NCI-H446 treated with DMSO at 0.1 percent for 48 hours (cell line): Measurements from ENCODE around the gene MIDN.
A peak's percentile ranks its signal among the peaks of the same experiment; 100 is the strongest.

Source experiments
- DNase-seq: peaks from one replicate; lab custom pipeline; 2025; lab: John Stamatoyannopoulos, UW

The MIDN gene

GRCh38 chr19:1282588-1283206 is 34.3 kb downstream of the MIDN start:
- DNase-seq, result no peak

GRCh38 chr19:1283207-1283916 is 35.0 kb downstream of the MIDN start:
- no peak for DNase-seq

- DNase-seq, result no peak
These were observed 35.5 kb downstream of the MIDN start for GRCh38 chr19:1283917-1284292.

GRCh38 chr19:1284293-1284978 is 36.1 kb downstream of the MIDN start:
- no peak for DNase-seq

- no peak for DNase-seq
These were observed 36.8 kb downstream of the MIDN start for GRCh38 chr19:1284979-1285736.

GRCh38 chr19:1285737-1286360 is 37.5 kb downstream of the MIDN start, which contains the start of gene EFNA2:
TSS of gene EFNA2 (plus strand) at chr19:1285873. CDS start at chr19:1286169, 296 bp downstream.
- no peak for DNase-seq

GRCh38 chr19:1286487-1287353 is 38.3 kb downstream of the MIDN start:
- DNase-seq, result no peak

DNA sequence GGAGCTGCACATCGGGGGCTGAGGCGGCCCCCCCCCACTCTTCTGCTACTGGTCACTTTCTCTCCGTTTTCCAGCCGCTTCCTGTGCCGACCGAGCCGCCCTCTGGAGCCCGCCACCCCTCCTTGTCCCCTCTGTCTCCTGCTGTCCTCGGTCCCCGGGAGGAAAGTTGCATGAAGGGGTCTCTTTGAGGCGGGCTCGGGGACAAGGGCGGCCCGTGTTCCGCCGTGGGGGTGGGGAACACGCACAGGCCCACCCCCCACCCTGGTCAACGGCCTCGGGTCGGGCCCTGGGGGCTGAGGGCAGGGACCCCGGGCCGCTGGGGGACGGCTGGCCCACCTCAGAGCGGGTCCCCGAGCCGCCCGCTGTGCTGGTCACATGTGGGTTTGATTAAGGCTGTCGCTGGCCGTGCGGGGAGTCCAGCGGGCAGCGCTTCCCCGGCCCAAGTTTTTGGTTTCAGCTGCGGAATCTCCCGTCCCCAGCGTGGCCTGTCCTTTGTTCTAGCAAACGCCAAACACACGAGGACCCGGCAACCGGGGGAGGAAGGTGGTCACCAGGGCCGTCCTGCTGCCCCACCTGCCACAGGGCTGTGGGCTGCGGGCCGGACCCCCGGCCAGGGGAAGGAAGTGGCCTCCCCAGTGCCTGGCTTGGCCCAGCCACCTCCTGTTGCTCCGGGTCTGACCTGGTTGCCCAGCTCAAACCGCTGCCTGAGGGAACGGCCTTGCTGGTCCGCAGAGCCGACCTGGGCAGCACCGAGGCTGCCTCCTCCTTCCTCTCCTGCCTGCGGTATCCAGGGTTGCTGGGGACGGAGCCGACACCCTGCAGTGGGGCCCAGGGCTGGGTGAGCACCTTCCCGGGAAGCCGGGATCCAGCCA is 39.2 kb downstream of the MIDN start:
- DNase-seq, result no peak

DNA sequence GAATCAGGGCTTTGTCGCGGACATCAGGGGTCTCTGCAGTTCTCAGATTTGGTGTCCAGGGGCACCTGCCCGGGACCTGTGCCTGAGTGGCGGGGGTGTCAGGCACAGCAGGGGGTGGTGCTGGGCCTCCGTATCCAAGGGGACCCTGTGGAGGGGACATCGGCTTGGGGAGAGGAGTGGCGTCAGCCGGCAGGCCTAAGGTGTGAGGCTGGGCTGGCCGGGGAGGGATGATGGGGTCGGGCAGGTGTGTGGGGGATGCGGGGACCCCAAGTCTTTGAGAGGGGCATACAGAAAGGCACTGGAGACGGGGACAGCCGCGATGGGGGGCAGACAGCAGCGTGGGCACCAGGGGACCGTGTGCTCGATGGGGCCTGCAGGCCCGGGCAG is 39.8 kb downstream of the MIDN start:
- no peak for DNase-seq

DNA sequence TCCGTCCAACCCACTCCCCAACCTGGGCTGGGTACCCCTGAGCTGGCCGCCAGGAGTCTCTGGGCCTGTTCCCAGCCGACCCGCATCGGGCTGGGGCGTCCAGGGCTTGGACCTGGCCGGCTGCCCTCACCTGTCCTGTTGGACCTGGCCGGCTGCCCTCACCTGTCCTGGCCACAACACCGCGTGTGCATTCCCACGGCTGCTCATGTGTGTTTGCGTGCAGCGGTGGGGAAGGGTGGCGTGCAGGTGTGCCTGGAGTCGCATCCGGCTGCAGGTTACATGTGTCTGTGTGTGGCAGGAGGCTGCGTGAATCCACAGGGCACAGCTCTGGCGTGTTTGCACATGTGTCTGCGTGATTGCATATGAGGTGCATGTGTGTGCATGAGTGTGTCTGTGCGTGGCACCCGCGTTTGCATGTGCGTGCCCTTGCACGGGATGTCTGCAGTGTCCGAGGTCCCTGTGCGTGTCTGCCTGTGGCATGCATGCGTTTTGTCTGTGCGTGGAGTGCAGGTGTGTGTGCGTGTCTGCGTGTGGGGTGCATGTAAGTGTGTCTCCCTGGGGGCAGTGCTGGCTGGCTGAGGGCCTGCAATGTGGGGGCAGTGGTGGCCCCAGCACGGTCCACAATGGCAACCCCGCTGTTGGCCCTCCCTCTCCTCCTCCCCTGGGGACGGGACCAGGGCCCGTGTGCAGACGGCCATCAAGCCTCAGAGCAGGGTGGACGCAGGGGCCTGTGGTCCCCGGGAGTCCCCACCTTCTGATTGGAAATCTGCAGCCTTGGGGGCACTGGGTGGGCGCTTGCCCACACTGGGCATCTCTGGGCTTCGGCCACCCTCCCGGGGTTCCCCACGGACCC is 40.7 kb downstream of the MIDN start:
- DNase-seq, result no peak

DNA sequence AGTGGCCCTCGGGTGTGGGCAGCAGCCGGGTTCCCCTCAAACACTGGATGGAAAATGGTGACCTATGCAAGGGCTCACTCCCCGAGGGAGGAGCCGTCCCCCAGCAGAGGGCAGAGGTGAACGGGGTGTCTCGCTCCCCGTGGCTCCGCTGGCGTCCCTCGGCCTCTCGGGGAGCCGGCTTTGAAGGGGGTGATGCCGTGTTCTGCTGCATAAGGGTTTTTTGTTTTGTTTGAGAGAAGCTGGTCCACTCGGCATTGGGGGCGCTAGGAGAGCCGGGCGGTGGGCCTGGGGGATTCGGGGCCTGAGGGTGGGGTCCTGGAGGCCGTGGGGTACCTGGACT is 41.3 kb downstream of the MIDN start:
- no peak for DNase-seq

DNA sequence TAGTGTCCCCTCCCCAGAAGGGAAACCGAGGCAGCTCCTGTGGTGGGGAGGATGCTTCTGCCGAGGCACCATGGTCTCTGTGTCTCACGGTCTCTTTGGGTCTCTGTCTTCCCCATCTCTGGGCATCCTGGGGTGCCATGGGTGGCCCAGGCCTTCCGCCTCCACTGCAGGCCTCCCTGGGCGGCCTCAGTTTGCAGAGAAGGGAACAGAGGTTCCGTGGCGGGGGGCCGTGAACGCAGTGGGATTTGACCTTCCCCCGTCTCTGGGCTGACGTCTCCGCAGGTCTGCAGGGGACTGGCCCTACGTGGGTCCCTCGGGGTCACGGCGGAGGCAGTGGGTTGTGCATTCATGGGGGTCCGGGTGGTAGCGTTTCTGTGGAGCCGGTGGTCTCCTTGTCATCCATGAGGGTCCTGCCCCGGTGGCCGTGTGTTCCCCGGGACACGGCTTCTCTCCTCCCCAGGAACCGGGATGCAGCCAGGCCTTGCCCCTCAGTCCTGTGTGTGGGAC is 41.9 kb downstream of the MIDN start:
- no peak for DNase-seq

DNA sequence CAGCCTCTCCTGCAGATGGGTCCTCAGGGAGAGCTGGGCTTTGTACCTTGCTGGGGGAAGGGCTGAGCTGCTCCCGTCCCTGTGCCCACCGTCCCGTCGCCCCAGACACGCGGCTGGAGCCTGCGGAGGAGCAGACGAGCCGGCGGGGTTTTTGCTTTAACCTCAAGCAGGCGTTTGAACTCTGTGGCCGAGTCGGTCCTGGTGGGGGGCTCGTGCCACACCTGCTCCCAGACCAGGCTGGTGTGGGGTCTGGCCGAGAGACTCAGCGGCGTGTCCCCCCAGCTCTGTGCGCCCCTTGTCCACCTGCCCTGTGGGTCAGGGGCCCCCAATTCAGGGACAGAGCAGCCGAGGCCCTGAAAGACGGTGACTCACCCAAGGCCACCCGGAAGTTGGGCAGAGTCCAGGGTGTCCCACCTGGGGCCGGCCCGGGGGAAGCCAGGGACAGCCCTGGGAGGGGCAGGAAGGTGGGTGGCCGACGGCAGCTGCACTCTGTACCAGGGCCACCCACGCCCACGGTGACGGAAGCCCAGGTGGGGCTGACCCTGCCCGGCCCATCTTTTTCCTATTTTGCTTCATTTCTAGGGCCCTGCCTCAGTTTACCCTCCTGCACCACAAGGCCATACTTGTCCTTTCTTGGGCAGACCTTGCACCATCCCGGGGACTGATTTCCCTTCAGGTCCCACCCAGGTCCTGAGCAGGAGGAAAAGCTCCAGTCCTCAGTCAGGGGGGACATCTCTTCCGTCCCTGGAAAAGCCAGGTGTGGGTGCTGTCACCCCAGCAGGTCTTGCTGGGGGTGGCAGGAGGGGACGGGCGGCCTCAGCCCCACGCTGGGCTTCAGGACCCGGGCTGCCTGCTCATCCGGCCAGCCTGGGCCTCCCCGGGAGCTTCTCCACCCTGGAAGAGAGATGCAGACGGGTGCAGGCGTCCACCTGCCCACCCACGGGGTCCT is 42.6 kb downstream of the MIDN start:
- DNase-seq, result no peak

DNA sequence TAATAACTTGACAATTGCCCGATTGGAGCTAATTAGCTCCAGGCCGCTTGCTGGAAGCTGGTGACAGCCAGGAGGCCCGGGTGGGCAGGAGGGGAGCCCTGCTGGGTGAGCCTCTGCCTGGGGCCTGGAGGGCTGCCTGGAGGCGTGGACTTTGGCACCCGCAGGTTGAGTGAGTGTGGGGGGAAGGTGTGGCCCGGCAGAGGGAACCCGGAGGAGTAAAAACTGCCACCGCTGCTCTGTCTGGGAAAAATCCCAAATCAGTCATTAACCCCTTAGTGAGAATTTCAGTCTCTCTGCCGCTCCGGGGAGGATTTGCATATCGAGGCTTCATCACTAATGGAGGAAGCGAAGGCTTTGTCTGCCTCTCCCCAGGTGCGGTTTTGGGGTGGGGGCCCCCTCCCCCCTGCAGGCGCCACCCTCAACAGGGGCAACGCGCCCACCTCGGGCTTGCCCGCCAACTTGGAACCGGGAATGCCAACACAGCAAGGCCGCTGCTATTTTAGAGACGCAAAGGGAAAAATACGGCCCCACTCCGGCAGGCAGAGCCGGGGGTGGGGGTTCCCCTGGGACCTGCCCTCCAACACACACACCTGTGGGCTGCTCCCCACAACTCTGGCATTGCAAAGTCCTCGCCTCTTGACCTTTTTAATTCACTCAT is 43.5 kb downstream of the MIDN start:
- peak; percentile 36 for DNase-seq

DNA sequence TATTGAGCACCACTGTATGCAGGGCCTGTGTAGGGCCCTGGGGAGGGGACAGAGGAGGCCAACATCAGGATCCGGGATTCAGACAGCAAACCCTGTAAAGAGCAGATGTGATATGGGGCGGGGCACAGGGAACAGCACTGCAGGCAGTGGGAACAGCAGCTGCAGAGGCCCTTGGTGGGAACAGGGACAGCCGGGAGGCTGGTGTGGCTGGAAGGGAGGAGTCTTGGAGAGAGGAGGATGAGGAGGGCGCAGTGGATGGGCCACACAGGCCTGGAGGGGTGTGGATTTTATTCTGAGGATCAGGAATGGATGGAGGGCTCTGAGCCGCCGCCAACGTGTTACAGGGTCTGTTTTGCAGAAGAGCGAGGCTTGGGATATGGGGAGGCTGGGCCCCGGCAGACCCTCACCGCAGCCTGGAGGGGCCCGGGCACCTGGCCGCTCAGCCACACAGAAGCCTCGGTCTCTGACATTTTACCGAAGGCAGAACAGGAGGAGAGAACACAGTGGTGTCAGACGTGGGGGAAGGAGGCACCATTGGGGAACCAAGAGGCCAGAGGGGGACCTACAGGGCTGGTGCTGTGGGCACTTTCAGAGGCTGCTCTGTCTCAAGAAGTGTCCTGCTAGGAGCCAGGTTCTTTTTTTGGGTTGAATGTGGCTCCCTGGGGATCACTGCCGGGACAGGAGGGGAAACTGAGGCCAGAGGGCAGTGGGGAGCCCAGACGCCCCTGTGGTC is 44.2 kb downstream of the MIDN start:
- no peak for DNase-seq

GRCh38 chr19:1293782-1294604 is 45.6 kb downstream of the MIDN start:
- no peak for DNase-seq
